NCI-H128 (cell line): ENCODE data around the gene DTX2.
"Not testable (repeated sequence)": the region's sequence is repeated elsewhere in the genome, so short reads cannot be mapped to it uniquely, and the experiment has no call there.

Experiments
- DNase-seq: peaks from one replicate; lab custom pipeline; 2025; ENCODE audit not compliant: unreplicated experiment; lab: John Stamatoyannopoulos, UW

The DTX2 gene

GRCh38 chr7:76511200-76511910 is 49.8 kb downstream of the DTX2 start:
- DNase-seq = not testable (repeated sequence)

GRCh38 chr7:76511911-76512885 is 50.7 kb downstream of the DTX2 start:
- DNase-seq = not testable (repeated sequence)

- no peak for DNase-seq
Measured at GRCh38 chr7:76512941-76513816, 51.7 kb downstream of the DTX2 start.

GRCh38 chr7:76513817-76514799 is 52.6 kb downstream of the DTX2 start:
- DNase-seq = no peak

GRCh38 chr7:76514926-76515771 is 53.6 kb downstream of the DTX2 start:
- no peak for DNase-seq

GRCh38 chr7:76515999-76516443 is 54.5 kb downstream of the DTX2 start:
- DNase-seq = no peak

GRCh38 chr7:76516932-76517331 is 55.4 kb downstream of the DTX2 start:
- DNase-seq = not testable (repeated sequence)

- DNase-seq = not testable (repeated sequence)
Measured at GRCh38 chr7:76526183-76526582, 64.7 kb downstream of the DTX2 start.

GRCh38 chr7:76531643-76532042 is 70.1 kb downstream of the DTX2 start:
- not testable (repeated sequence) for DNase-seq

- not testable (repeated sequence) for DNase-seq
Measured at GRCh38 chr7:76543197-76543596, 81.7 kb downstream of the DTX2 start, which contains the start of gene SPDYE16. SPDYE16 (minus strand) TSS chr7:76543297; CDS start chr7:76541459, 1,838 bp downstream.

GRCh38 chr7:76549025-76549854 is 87.7 kb downstream of the DTX2 start:
- DNase-seq = peak; percentile 74

GRCh38 chr7:76549855-76550248 is 88.3 kb downstream of the DTX2 start:
- not testable (repeated sequence) for DNase-seq

GRCh38 chr7:76551992-76552391 is 90.5 kb downstream of the DTX2 start:
- not testable (repeated sequence) for DNase-seq
